Ishikawa (cell line): ENCODE results near the gene MAGI1.

Experiments used
- CREB1 ChIP-seq: IDR thresholded peaks from 2 replicates; pipeline ENCODE4 v1.6.1; 2012; ENCODE audit warnings: low read depth
- EGR1 ChIP-seq: IDR thresholded peaks from 2 replicates; pipeline ENCODE4 v1.6.1; 2012
- EP300 ChIP-seq: IDR thresholded peaks from 2 replicates; pipeline ENCODE4 v1.6.1; 2012; ENCODE audit warnings: borderline replicate concordance
- NFIC ChIP-seq: IDR thresholded peaks from 2 replicates; pipeline ENCODE4 v1.6.1; 2012
- TAF1 ChIP-seq: IDR thresholded peaks from 2 replicates; pipeline ENCODE4 v1.6.1; 2012; ENCODE audit warnings: low read depth, mild to moderate bottlenecking
- TEAD4 ChIP-seq: IDR thresholded peaks from 2 replicates; pipeline ENCODE4 v1.6.1; 2012
- YY1 ChIP-seq: IDR thresholded peaks from 2 replicates; pipeline ENCODE4 v1.6.1; 2012; ENCODE audit warnings: low read depth
- TF ChIP-seq, protein P1 (sequence below): IDR thresholded peaks from 2 replicates; pipeline ENCODE4 v1.6.1; 2012; ENCODE audit warnings: low read depth, mild to moderate bottlenecking
- TF ChIP-seq, protein P2 (sequence below): IDR thresholded peaks from 2 replicates; pipeline ENCODE4 v1.6.1; 2012
- TF ChIP-seq, protein P3 (sequence below): IDR thresholded peaks from 2 replicates; pipeline ENCODE4 v1.6.1; 2012

DNA sequence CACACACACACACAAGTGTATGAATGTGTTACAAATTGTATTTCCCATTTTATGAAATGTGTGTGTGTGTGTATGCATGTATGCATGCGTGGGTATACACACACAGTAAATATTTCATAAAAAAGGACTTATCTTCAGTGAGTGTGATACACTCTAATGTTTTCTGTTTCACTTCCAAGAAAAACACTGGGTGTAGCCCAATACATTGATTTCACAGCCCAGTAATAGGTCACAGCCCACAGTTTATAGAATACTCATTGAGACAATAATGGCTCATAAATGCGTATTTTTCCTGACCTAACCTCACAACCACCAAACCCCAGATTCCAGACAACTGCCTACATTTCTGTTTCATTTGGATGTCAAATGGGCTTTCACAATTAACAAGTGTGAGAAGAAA, 619.5 kb downstream of the MAGI1 start:
- TF ChIP-seq YY1, result no peak
- TF ChIP-seq EGR1, result no peak
- TF ChIP-seq, protein P1, sequence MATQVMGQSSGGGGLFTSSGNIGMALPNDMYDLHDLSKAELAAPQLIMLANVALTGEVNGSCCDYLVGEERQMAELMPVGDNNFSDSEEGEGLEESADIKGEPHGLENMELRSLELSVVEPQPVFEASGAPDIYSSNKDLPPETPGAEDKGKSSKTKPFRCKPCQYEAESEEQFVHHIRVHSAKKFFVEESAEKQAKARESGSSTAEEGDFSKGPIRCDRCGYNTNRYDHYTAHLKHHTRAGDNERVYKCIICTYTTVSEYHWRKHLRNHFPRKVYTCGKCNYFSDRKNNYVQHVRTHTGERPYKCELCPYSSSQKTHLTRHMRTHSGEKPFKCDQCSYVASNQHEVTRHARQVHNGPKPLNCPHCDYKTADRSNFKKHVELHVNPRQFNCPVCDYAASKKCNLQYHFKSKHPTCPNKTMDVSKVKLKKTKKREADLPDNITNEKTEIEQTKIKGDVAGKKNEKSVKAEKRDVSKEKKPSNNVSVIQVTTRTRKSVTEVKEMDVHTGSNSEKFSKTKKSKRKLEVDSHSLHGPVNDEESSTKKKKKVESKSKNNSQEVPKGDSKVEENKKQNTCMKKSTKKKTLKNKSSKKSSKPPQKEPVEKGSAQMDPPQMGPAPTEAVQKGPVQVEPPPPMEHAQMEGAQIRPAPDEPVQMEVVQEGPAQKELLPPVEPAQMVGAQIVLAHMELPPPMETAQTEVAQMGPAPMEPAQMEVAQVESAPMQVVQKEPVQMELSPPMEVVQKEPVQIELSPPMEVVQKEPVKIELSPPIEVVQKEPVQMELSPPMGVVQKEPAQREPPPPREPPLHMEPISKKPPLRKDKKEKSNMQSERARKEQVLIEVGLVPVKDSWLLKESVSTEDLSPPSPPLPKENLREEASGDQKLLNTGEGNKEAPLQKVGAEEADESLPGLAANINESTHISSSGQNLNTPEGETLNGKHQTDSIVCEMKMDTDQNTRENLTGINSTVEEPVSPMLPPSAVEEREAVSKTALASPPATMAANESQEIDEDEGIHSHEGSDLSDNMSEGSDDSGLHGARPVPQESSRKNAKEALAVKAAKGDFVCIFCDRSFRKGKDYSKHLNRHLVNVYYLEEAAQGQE, result no peak
- TF ChIP-seq, protein P2, sequence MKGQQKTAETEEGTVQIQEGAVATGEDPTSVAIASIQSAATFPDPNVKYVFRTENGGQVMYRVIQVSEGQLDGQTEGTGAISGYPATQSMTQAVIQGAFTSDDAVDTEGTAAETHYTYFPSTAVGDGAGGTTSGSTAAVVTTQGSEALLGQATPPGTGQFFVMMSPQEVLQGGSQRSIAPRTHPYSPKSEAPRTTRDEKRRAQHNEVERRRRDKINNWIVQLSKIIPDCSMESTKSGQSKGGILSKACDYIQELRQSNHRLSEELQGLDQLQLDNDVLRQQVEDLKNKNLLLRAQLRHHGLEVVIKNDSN, result no peak
- TF ChIP-seq EP300, result no peak
- TF ChIP-seq TAF1, result no peak
- TF ChIP-seq CREB1, result no peak
- TF ChIP-seq TEAD4, result no peak
- TF ChIP-seq NFIC, result no peak
- TF ChIP-seq, protein P3, sequence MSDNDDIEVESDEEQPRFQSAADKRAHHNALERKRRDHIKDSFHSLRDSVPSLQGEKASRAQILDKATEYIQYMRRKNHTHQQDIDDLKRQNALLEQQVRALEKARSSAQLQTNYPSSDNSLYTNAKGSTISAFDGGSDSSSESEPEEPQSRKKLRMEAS, result no peak
